Natural killer cell treated with Interleukin-12 subunit alpha and Interleukin-12 subunit beta and Interleukin-15 and Interleukin-18, amount 100 ng/mL, for 72 hours (primary cell): ENCODE measurements around the gene GJA9. TPM values are rescaled to one million over a fixed set of nuclear protein-coding genes. Genes with fewer than 3 reads are reported as not detected.

ENCODE experiments used
- ATAC-seq, 2 donors: fragments of 150-1000 bp; cut with Tn5 transposase in 1 of 2; sonication (Bioruptor Pico), chemical (Tn5 transposase) in 1 of 2; 2 replicates each; pipeline ENCODE4 v1.10.0; 2021
- DNase-seq: peaks from one replicate; pipeline ENCODE4 v3.0.0; 2022; ENCODE audit warnings: low spot score
- H3K27ac Mint-ChIP-seq, 2 donors: 1 replicate in 1 of 2; 2 replicates in 1 of 2; pipeline ENCODE4 v1.8.0; 2022; ENCODE audit warnings: mixed read lengths in 2 of 2, mild to moderate bottlenecking in 1 of 2, moderate library complexity in 1 of 2
- H3K27me3 Mint-ChIP-seq, 2 donors: 1 replicate in 1 of 2; 2 replicates in 1 of 2; pipeline ENCODE4 v1.8.0; 2022; ENCODE audit warnings: mixed read lengths in 2 of 2
- H3K36me3 Mint-ChIP-seq: one replicate; pipeline ENCODE4 v1.8.0; 2022; ENCODE audit warnings: mixed read lengths
- H3K4me1 Mint-ChIP-seq, 2 donors: 1 replicate in 1 of 2; 2 replicates in 1 of 2; pipeline ENCODE4 v1.8.0; 2022; ENCODE audit warnings: low read depth in 2 of 2, mixed read lengths in 2 of 2, mild to moderate bottlenecking in 1 of 2
- H3K4me3 Mint-ChIP-seq: one replicate; pipeline ENCODE4 v1.8.0; 2022; ENCODE audit warnings: mixed read lengths
- H3K9me3 Mint-ChIP-seq: 2 replicates; pipeline ENCODE4 v1.8.0; 2022; ENCODE audit warnings: mixed read lengths
- total RNA-seq, 2 donors: library from RNA; stranded (reverse); gene quantifications; one replicate each; pipeline ENCODE4 v1.2.3, GENCODE V29; 2022

GJA9 gene
- total RNA-seq, 2 donors from 2014 or later, result not detected

GRCh38 chr1:38832370-38832734 is 49.0 kb downstream of the GJA9 start:
- no peaks in the 10 kb centered on the region for H3K36me3 Mint-ChIP-seq
- peaks cover 9 to 34% of the 10 kb centered on the region in 2 donors for H3K27me3 Mint-ChIP-seq
- H3K9me3 Mint-ChIP-seq, result no peaks in the 10 kb centered on the region
- ATAC-seq (no peak), DNase-seq (no peak)
- no peak overlapping the region for H3K4me3 Mint-ChIP-seq
- no peak overlapping the region for H3K27ac Mint-ChIP-seq
- H3K4me1 Mint-ChIP-seq, result peaks cover 0 to 4% of the 10 kb centered on the region in 2 donors

- H3K4me1 Mint-ChIP-seq, result peaks cover 0 to 4% of the 10 kb centered on the region in 2 donors
- DNase-seq (no peak), ATAC-seq (no peak)
- no peak overlapping the region for H3K4me3 Mint-ChIP-seq
- no peaks in the 10 kb centered on the region for H3K36me3 Mint-ChIP-seq
- peaks cover 9 to 37% of the 10 kb centered on the region in 2 donors for H3K27me3 Mint-ChIP-seq
- H3K27ac Mint-ChIP-seq, result no peak overlapping the region
- H3K9me3 Mint-ChIP-seq, result no peaks in the 10 kb centered on the region
These were observed 49.5 kb downstream of the GJA9 start for GRCh38 chr1:38831731-38832369.

- H3K27me3 Mint-ChIP-seq, result peaks cover 17 to 61% of the 10 kb centered on the region in 2 donors
- ATAC-seq, result no peak
These were observed 52.0 kb downstream of the GJA9 start for GRCh38 chr1:38829368-38829767.

GRCh38 chr1:38827318-38827717 is 54.1 kb downstream of the GJA9 start:
- no peak overlapping the region for H3K27ac Mint-ChIP-seq
- no peaks in the 10 kb centered on the region for H3K36me3 Mint-ChIP-seq
- peaks cover 21 to 57% of the 10 kb centered on the region in 2 donors for H3K27me3 Mint-ChIP-seq
- H3K9me3 Mint-ChIP-seq, result no peaks in the 10 kb centered on the region
- no peak overlapping the region for H3K4me3 Mint-ChIP-seq
- H3K4me1 Mint-ChIP-seq, result no peaks in the 10 kb centered on the region
- no peak for DNase-seq
- ATAC-seq, result no peak

More at GRCh38 chr1:38829368-38829767, 52.0 kb downstream of the GJA9 start:
- Mint-ChIP-seq H3K27ac (no peak overlapping the region), H3K4me3 (no peak overlapping the region), H3K36me3 (no peaks in the 10 kb centered on the region), H3K4me1 (no peaks in the 10 kb centered on the region), H3K9me3 (no peaks in the 10 kb centered on the region)
- no peak for DNase-seq

- Mint-ChIP-seq H3K9me3 (no peaks in the 10 kb centered on the region), H3K4me1 (no peaks in the 10 kb centered on the region), H3K27me3 (peaks cover 25 to 57% of the 10 kb centered on the region in 2 donors), H3K27ac (no peak overlapping the region), H3K36me3 (no peaks in the 10 kb centered on the region), H3K4me3 (no peak overlapping the region)
- ATAC-seq, result no peak
- no peak for DNase-seq
These were observed 54.5 kb downstream of the GJA9 start for GRCh38 chr1:38826886-38827285.

DNA sequence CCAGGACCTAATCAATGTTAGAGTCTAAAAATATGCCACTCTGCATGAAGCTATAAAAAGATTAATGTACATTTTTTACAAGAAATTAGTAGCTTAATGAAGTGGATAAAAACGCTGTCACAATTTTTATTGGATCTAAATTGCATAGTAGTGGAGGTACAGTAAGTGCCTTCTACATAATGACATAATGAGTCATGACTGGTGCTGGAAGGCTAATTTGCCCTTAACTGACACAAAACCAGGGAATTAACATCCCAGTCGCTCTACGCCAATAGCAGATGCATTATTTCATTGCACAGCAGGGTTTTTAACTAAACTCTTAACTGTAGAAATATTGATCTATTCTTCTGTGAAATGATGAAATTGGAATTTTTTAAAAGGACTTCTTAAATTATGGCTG is 55.1 kb downstream of the GJA9 start:
- DNase-seq (no peak), ATAC-seq (no peak)
- Mint-ChIP-seq H3K4me3 (no peak overlapping the region), H3K27me3 (peaks cover 26 to 60% of the 10 kb centered on the region in 2 donors), H3K27ac (no peak overlapping the region), H3K9me3 (no peaks in the 10 kb centered on the region), H3K36me3 (no peaks in the 10 kb centered on the region), H3K4me1 (no peaks in the 10 kb centered on the region)

Other genes starting within 250 kb of the GJA9 start
- 10 to 100 TPM; 18.3 to 24.2 TPM for gene RRAGC, start 21.8 kb downstream of the GJA9 start, total RNA-seq
- gene MYCBP, start 8.2 kb downstream of the GJA9 start, total RNA-seq, result 10 to 100 TPM; 37.2 to 48.0 TPM
- gene RHBDL2, start 60.2 kb upstream of the GJA9 start, total RNA-seq, result not detected
- 10 to 100 TPM; 71.0 to 88.3 TPM for gene AKIRIN1, start 109.7 kb upstream of the GJA9 start, total RNA-seq
- 100 to 1,000 TPM; 134 to 142 TPM for gene NDUFS5, start 144.8 kb upstream of the GJA9 start, total RNA-seq